PC-3 (cell line): ENCODE data around the gene TCL1A. TPM values are rescaled to one million over a fixed set of nuclear protein-coding genes. Genes with fewer than 3 reads are reported as not detected.

Source experiments
- ATAC-seq: fragments of 200-7000 bp; cut with Tn5 transposase; 2 replicates; pipeline ENCODE4 v1.9.1; 2020; ENCODE audit warnings: mild to moderate bottlenecking, moderate library complexity
- BruUV-seq: library from RNA; stranded (reverse); fragments of 400-500 nt; replicated peaks from 2 replicates; lab custom pipeline; 2021; lab: Mats Ljungman, UMichigan
- CTCF ChIA-PET: fragments of 300-600 bp; sonication (Branson Sonifier 250); formaldehyde crosslinking; loops from one replicate; lab custom pipeline; 2022; ENCODE audit warnings: antibody characterized with exemption; lab: Charles Lee
- POLR2A ChIA-PET: fragments of 300-600 bp; sonication (Branson Sonifier 250); formaldehyde crosslinking; loops from one replicate; lab custom pipeline; 2022; ENCODE audit warnings: antibody characterized with exemption; ENCODE audit not compliant: unreplicated experiment; lab: Charles Lee
- DNase-seq: peaks from one replicate; pipeline ENCODE4 v3.0.0-alpha.2; 2015
- H2AFZ ChIP-seq: fragments of 300-600 bp; sonication (generic); 2 replicates; pipeline ENCODE4 v1.6.0; 2016; ENCODE audit warnings: antibody characterized with exemption, low read length
- H3F3A ChIP-seq: fragments of 300-600 bp; sonication (generic); one replicate; pipeline ENCODE4 v1.6.0; 2017; ENCODE audit warnings: antibody characterized with exemption, low read length, control low read depth, mild to moderate bottlenecking; ENCODE audit not compliant: unreplicated experiment
- H3K27ac ChIP-seq: fragments of 300-600 bp; sonication (generic); 2 replicates; pipeline ENCODE4 v1.5.1; 2016; ENCODE audit warnings: mild to moderate bottlenecking, low read length
- H3K27me3 ChIP-seq: fragments of 300-600 bp; sonication (generic); 2 replicates; pipeline ENCODE4 v1.6.1; 2016; ENCODE audit warnings: low read length, mixed read lengths
- H3K36me3 ChIP-seq: fragments of 300-600 bp; sonication (generic); 2 replicates; pipeline ENCODE4 v1.6.1; 2016; ENCODE audit warnings: low read depth, mixed run types, low read length, mixed read lengths
- H3K4me1 ChIP-seq: fragments of 300-600 bp; sonication (generic); 2 replicates; pipeline ENCODE4 v1.5.1; 2016; ENCODE audit warnings: low read length; ENCODE audit not compliant: insufficient read depth
- H3K4me2 ChIP-seq: fragments of 300-600 bp; sonication (generic); 2 replicates; pipeline ENCODE4 v1.6.0; 2016; ENCODE audit warnings: low read length
- H3K4me3 ChIP-seq: fragments of 300-600 bp; sonication (generic); 2 replicates; pipeline ENCODE4 v1.5.1; 2016; ENCODE audit warnings: mild to moderate bottlenecking, low read length, mixed read lengths
- H3K79me2 ChIP-seq: fragments of 300-600 bp; sonication (generic); 2 replicates; pipeline ENCODE4 v1.6.1; 2017; ENCODE audit warnings: low read length, mixed read lengths
- H3K9ac ChIP-seq: fragments of 300-600 bp; sonication (generic); 2 replicates; pipeline ENCODE4 v1.6.0; 2016; ENCODE audit warnings: mild to moderate bottlenecking, low read length
- H3K9me2 ChIP-seq: fragments of 300-600 bp; sonication (generic); replicated peaks from 2 replicates; pipeline ENCODE4 v1.6.1; 2016; ENCODE audit warnings: mixed run types, low read length, mixed read lengths
- H3K9me3 ChIP-seq: fragments of 300-600 bp; sonication (generic); 2 replicates; pipeline ENCODE4 v1.6.1; 2016; ENCODE audit warnings: low read length, mixed read lengths
- H4K20me1 ChIP-seq: fragments of 300-600 bp; sonication (generic); 2 replicates; pipeline ENCODE4 v1.6.1; 2016; ENCODE audit warnings: low read length, mixed read lengths
- CTCF ChIP-seq: fragments of 300-600 bp; sonication (generic); conservative IDR thresholded peaks from 2 replicates; pipeline ENCODE4 v1.5.1; 2017; ENCODE audit warnings: antibody characterized with exemption, low read depth, mild to moderate bottlenecking, low read length
- EZH2 ChIP-seq: fragments of 300-600 bp; sonication (generic); IDR thresholded peaks from one replicate; pipeline ENCODE4 v1.6.1; 2017; ENCODE audit warnings: antibody characterized with exemption, mild to moderate bottlenecking, low read length; ENCODE audit not compliant: unreplicated experiment
- EZH2phosphoT487 ChIP-seq: fragments of 300-600 bp; sonication (generic); IDR thresholded peaks from 2 replicates; pipeline ENCODE4 v1.6.1; 2018; ENCODE audit warnings: mild to moderate bottlenecking, antibody characterized with exemption, low read length, borderline replicate concordance
- intact Hi-C: fragments of 100-400 bp; cut with micrococcal nuclease; formaldehyde crosslinking; loops from 2 replicates; pipeline ENCODE4 v1.9.0; 2023
- total RNA-seq: library from RNA; depleted of rRNA; stranded (reverse); fragments of >200 nt; gene quantifications from 2 replicates; pipeline ENCODE4 v1.2.3, GENCODE V29; 2014

Gene TCL1A
- total RNA-seq, 1 experiment from 2014 or later = not detected

- no TSS peak for BruUV-seq
- no peaks in the 10 kb centered on the region for H3K9me2 ChIP-seq
- DNase-seq = no peak
These were observed 15.6 kb downstream of the TCL1A start for GRCh38 chr14:95698287-95698686.

DNA sequence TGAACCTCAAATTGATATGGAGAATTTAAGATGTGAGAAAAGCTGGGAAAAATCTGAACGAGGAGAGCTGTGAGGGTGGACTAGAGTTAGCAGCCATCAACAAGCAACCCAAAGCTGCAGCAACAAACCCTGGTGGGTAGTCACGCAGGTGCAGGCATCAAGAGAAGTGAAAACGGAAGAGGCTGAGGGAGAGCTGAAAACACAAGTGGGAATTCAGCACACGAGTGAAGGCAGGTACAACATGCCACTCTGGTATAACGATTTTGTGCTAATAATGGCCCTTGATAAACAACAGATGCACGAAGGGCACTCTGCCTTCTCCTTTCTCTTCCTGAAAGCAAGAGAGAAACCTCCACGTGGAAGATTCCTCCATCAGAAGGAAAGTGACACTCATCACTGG lies 16.2 kb downstream of the TCL1A start:
- Histone ChIP-seq H3K9me2 (no peaks in the 10 kb centered on the region), H3K27ac (no peak overlapping the region), H3K36me3 (no peaks in the 10 kb centered on the region), H3K9me3 (no peaks in the 10 kb centered on the region), H3K4me3 (no peak overlapping the region), H3K79me2 (no peaks in the 10 kb centered on the region), H3F3A (no peaks in the 10 kb centered on the region), H3K4me2 (no peak overlapping the region), H3K27me3 (peaks cover 44% of the 10 kb centered on the region), H3K9ac (no peak overlapping the region), H2AFZ (no peak overlapping the region), H3K4me1 (no peaks in the 10 kb centered on the region), H4K20me1 (no peaks in the 10 kb centered on the region)
- ChIA-PET CTCF (no interaction called here), POLR2A (interaction anchor here (0.6 kb wide), 1 partner anchor 700 kb away, joined by 5 read pairs; no protein-coding TSS in a partner anchor)
- no peak for TF ChIP-seq CTCF
- TF ChIP-seq EZH2 = no peak
- no peak for TF ChIP-seq EZH2phosphoT487
- DNase-seq (no peak), ATAC-seq (no peak)
- intact Hi-C loops = no loop called here
- BruUV-seq = no TSS peak

More at GRCh38 chr14:95698287-95698686, 15.6 kb downstream of the TCL1A start:
- Histone ChIP-seq H4K20me1 (no peaks in the 10 kb centered on the region), H3K4me2 (no peak overlapping the region), H3K4me3 (no peak overlapping the region), H3K36me3 (no peaks in the 10 kb centered on the region), H3K9ac (no peak overlapping the region), H3K4me1 (no peaks in the 10 kb centered on the region), H3K79me2 (no peaks in the 10 kb centered on the region), H3K27me3 (peaks cover 45% of the 10 kb centered on the region), H2AFZ (no peak overlapping the region), H3K9me3 (no peaks in the 10 kb centered on the region), H3K27ac (no peak overlapping the region), H3F3A (no peaks in the 10 kb centered on the region)
- POLR2A ChIA-PET = interaction anchor here (0.6 kb wide), 1 partner anchor 701 kb away, joined by 5 read pairs; no protein-coding TSS in a partner anchor
- intact Hi-C loops = no loop called here
- no peak for TF ChIP-seq EZH2
- no peak for TF ChIP-seq EZH2phosphoT487
- TF ChIP-seq CTCF = no peak
- ATAC-seq = no peak
- CTCF ChIA-PET = no interaction called here

DNA sequence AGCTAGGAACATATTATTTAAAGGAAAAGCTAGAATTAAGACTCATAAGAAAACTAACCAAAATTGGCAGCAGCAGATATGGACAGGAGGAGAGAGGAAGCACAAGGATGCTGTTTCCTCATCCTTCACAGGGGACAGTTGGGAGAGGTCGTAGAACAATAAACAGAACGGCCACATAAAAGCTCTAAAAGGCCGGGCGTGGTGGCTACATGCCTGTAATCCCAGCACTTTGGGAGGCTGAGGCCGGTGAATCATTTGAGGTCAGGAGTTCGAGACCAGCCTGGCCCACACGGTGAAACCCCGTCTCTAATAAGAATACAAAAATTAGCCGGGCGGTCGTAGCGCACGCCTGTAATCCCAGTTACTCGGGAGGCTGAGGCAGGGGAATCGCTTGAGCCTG lies 17.2 kb downstream of the TCL1A start:
- Histone ChIP-seq H3K9me3 (no peaks in the 10 kb centered on the region), H3K36me3 (no peaks in the 10 kb centered on the region), H3K4me2 (no peak overlapping the region), H4K20me1 (no peaks in the 10 kb centered on the region), H3K4me1 (no peaks in the 10 kb centered on the region), H3K4me3 (no peak overlapping the region), H3K27ac (no peak overlapping the region), H2AFZ (no peak overlapping the region), H3K27me3 (peaks cover 43% of the 10 kb centered on the region), H3K9me2 (no peaks in the 10 kb centered on the region), H3K79me2 (no peaks in the 10 kb centered on the region), H3F3A (no peaks in the 10 kb centered on the region), H3K9ac (no peak overlapping the region)
- POLR2A ChIA-PET = no interaction called here
- intact Hi-C loops = no loop called here
- no peak for TF ChIP-seq EZH2phosphoT487
- TF ChIP-seq CTCF = no peak
- no peak for TF ChIP-seq EZH2
- CTCF ChIA-PET = no interaction called here
- no TSS peak for BruUV-seq
- DNase-seq (no peak), ATAC-seq (no peak)
